Activated CD8-positive, alpha-beta T cell treated with anti-CD3 and anti-CD28 coated beads for 36 hours (primary cell): ENCODE results near the gene ACTN4. TPM values are rescaled to one million over a fixed set of nuclear protein-coding genes. Genes with fewer than 3 reads are reported as not detected.

ENCODE experiments used
- ATAC-seq: fragments of 200-7000 bp; cut with Tn5 transposase; one replicate; pipeline ENCODE4 v1.10.0; 2021; ENCODE audit warnings: mild to moderate bottlenecking, moderate library complexity
- CTCF ChIA-PET: fragments of 350-600 bp; sonication (Branson Sonifier 250); formaldehyde crosslinking; loops from one replicate; lab custom pipeline; 2021; ENCODE audit warnings: antibody characterized with exemption; lab: Charles Lee
- POLR2A ChIA-PET: fragments of 350-600 bp; sonication (Branson Sonifier 250); formaldehyde crosslinking; loops from one replicate; lab custom pipeline; 2021; ENCODE audit warnings: antibody characterized with exemption; lab: Charles Lee
- DNase-seq: peaks from one replicate; pipeline ENCODE4 v3.0.0-alpha.2; 2020
- H3K27ac Mint-ChIP-seq: one replicate; pipeline ENCODE4 v1.8.0; 2021; ENCODE audit warnings: mild to moderate bottlenecking, mixed read lengths
- H3K27me3 Mint-ChIP-seq: one replicate; pipeline ENCODE4 v1.8.0; 2021; ENCODE audit warnings: mixed read lengths
- H3K36me3 Mint-ChIP-seq: one replicate; pipeline ENCODE4 v1.8.0; 2021; ENCODE audit warnings: low read depth, mixed read lengths
- H3K4me1 Mint-ChIP-seq: one replicate; pipeline ENCODE4 v1.8.0; 2021; ENCODE audit warnings: low read depth, mixed read lengths
- H3K4me3 Mint-ChIP-seq: one replicate; pipeline ENCODE4 v1.8.0; 2021; ENCODE audit warnings: mild to moderate bottlenecking, moderate library complexity, mixed read lengths
- H3K9me3 Mint-ChIP-seq: one replicate; pipeline ENCODE4 v1.8.0; 2021; ENCODE audit warnings: mixed read lengths
- CTCF ChIP-seq: fragments of 200-600 bp; IDR thresholded peaks from one replicate; pipeline ENCODE4 v1.8.0; 2022; ENCODE audit warnings: antibody characterized with exemption, mild to moderate bottlenecking
- intact Hi-C: fragments of 100-400 bp; cut with micrococcal nuclease; formaldehyde crosslinking; loops from one replicate; pipeline ENCODE4 v1.10.0; 2022
- total RNA-seq, 2 experiments: library from RNA; stranded (reverse); gene quantifications; one replicate each; pipeline ENCODE4 v1.2.3, GENCODE V29; 2021

ACTN4 gene
- total RNA-seq, 2 experiments from 2014 or later = 183 to 189 TPM

- H3K9me3 Mint-ChIP-seq = no peaks in the 10 kb centered on the region
- ChIA-PET CTCF (interaction anchor here (1.4 to 2.4 kb wide), 3 partner anchors 11 to 33 kb away, joined by 4 to 6 read pairs (median 5); no protein-coding TSS in a partner anchor), POLR2A (interaction anchor here (0.9 to 1.5 kb wide), 3 partner anchors 17 to 209 kb away, joined by 3 to 5 read pairs (median 4); partner anchors contain the start of genes ACTN4 and RINL)
- intact Hi-C loops = no loop called here
- no peak for TF ChIP-seq CTCF
- no peak overlapping the region for H3K4me3 Mint-ChIP-seq
- DNase-seq = peak; percentile 48
- peak overlapping the region; percentile 56 for H3K27ac Mint-ChIP-seq
- H3K4me1 Mint-ChIP-seq = peaks cover 60% of the 10 kb centered on the region
- H3K27me3 Mint-ChIP-seq = peaks cover 2% of the 10 kb centered on the region
- H3K36me3 Mint-ChIP-seq = peaks cover 13% of the 10 kb centered on the region
- no peak for ATAC-seq
Measured at GRCh38 chr19:38669552-38669951, 22.1 kb downstream of the ACTN4 start.

- Mint-ChIP-seq H3K27me3 (peaks cover 2% of the 10 kb centered on the region), H3K4me3 (no peak overlapping the region), H3K4me1 (peaks cover 65% of the 10 kb centered on the region), H3K36me3 (peaks cover 13% of the 10 kb centered on the region), H3K9me3 (no peaks in the 10 kb centered on the region), H3K27ac (no peak overlapping the region)
- intact Hi-C loops = no loop called here
- ATAC-seq (no peak), DNase-seq (no peak)
- POLR2A ChIA-PET = interaction anchor here (1.1 to 1.3 kb wide), 2 partner anchors 12 to 28 kb away, joined by 3 read pairs; no protein-coding TSS in a partner anchor
- CTCF ChIA-PET = interaction anchor here (0.9 to 1.7 kb wide), 4 partner anchors 10 to 99 kb away, joined by 3 to 5 read pairs (median 4); no protein-coding TSS in a partner anchor
- no peak for TF ChIP-seq CTCF
Measured at GRCh38 chr19:38670921-38671398, 23.5 kb downstream of the ACTN4 start.

- peaks cover 65% of the 10 kb centered on the region for H3K4me1 Mint-ChIP-seq
- H3K27me3 Mint-ChIP-seq = peaks cover 2% of the 10 kb centered on the region
- intact Hi-C loops = no loop called here
- no peaks in the 10 kb centered on the region for H3K9me3 Mint-ChIP-seq
- H3K4me3 Mint-ChIP-seq = no peak overlapping the region
- ATAC-seq (no peak), DNase-seq (no peak)
- H3K36me3 Mint-ChIP-seq = peaks cover 13% of the 10 kb centered on the region
- no peak for TF ChIP-seq CTCF
- ChIA-PET CTCF (interaction anchor here (0.9 to 1.3 kb wide), 2 partner anchors 35 to 98 kb away, joined by 3 read pairs; no protein-coding TSS in a partner anchor), POLR2A (interaction anchor here (1.1 to 1.3 kb wide), 2 partner anchors 13 to 27 kb away, joined by 3 read pairs; no protein-coding TSS in a partner anchor)
- H3K27ac Mint-ChIP-seq = no peak overlapping the region
Measured at GRCh38 chr19:38671654-38672053, 24.2 kb downstream of the ACTN4 start.

- Mint-ChIP-seq H3K27me3 (no peaks in the 10 kb centered on the region), H3K36me3 (peaks cover 12% of the 10 kb centered on the region), H3K4me1 (peaks cover 60% of the 10 kb centered on the region), H3K27ac (no peak overlapping the region), H3K9me3 (no peaks in the 10 kb centered on the region), H3K4me3 (no peak overlapping the region)
- no peak for DNase-seq
- intact Hi-C loops = no loop called here
- POLR2A ChIA-PET = no interaction called here
- TF ChIP-seq CTCF = no peak
- CTCF ChIA-PET = interaction anchor here (2.2 kb wide), 1 partner anchor 14 kb away, joined by 7 read pairs; no protein-coding TSS in a partner anchor
- ATAC-seq = no peak
Measured at GRCh38 chr19:38673030-38673429, 25.6 kb downstream of the ACTN4 start.
